KOPT-K1 (cell line): ENCODE data around the gene GRID2IP.
"Not testable (repeated sequence)": the region's sequence is repeated elsewhere in the genome, so short reads cannot be mapped to it uniquely, and the experiment has no call there.

Experiments
- H3K27ac ChIP-seq: fragments of 200-600 bp; sonication (generic); 2 replicates; pipeline ENCODE4 v1.5.1; 2016; ENCODE audit warnings: antibody characterized with exemption, mild to moderate bottlenecking, low read depth, low read length; ENCODE audit not compliant: poor library complexity, severe bottlenecking
- H3K36me3 ChIP-seq: fragments of 200-600 bp; sonication (generic); 2 replicates; pipeline ENCODE4 v1.5.1; 2017; ENCODE audit warnings: antibody characterized with exemption, mild to moderate bottlenecking, low read length, moderate library complexity; ENCODE audit not compliant: insufficient read depth
- H3K9me3 ChIP-seq: fragments of 200-600 bp; sonication (generic); 2 replicates; pipeline ENCODE4 v1.5.1; 2017; ENCODE audit warnings: antibody characterized with exemption, low read length, mild to moderate bottlenecking; ENCODE audit not compliant: insufficient read depth, poor library complexity, severe bottlenecking

The GRID2IP gene

GRCh38 chr7:6461946-6462550 lies 89.2 kb downstream of the GRID2IP start:
- H3K27ac ChIP-seq = no peak overlapping the region
- peaks cover 69% of the 10 kb centered on the region for H3K36me3 ChIP-seq
- no peaks in the 10 kb centered on the region for H3K9me3 ChIP-seq

DNA sequence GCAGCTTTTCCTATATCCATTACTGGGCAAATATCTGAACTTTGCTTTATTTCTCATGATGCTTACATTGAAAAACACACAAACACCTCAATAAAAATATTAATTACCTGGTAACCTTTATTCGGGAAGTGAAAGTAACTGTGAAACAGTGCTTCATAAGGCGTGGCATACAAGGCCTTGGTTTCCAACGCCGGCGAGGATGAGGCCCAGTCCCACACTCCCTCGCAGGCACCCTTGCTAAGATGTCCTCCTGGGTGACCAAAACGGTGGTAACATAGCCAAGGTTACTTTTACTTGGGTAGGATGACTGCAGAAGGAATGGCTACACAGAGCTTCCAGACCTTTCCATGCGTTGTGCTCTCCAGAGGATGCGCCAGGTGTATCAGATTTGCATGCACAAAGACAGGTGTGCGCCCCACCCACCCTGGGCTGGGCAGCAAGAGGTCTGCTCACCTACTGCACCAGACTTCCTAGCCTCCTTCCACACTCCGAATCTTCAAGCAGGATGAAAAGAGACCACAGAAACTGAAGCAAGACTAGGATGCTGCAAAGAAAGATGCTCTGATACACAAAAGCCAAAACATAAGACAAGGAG lies 90.2 kb downstream of the GRID2IP start:
- peaks cover 59% of the 10 kb centered on the region for H3K36me3 ChIP-seq
- no peak overlapping the region for H3K27ac ChIP-seq
- no peaks in the 10 kb centered on the region for H3K9me3 ChIP-seq

DNA sequence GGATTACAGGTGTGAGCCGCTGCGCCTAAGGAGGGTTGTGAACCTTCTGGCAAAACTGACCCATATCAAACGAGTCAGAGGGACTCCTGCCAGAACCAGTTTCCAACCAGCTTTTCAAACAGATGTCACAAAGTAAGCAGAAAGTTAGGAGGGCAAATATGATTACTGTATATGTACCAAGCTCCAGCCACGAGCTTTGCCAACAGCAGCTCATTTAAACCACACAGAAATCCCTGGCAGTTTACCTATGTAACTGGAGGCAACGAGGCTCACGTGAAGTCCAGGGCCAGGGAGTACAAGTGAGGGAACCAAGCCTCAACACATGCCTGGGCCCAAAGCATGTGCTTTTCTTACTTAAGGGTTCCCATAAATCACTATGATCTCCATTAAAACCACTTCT lies 91.0 kb downstream of the GRID2IP start:
- Histone ChIP-seq H3K9me3 (no peaks in the 10 kb centered on the region), H3K27ac (no peak overlapping the region), H3K36me3 (peaks cover 51% of the 10 kb centered on the region)

DNA sequence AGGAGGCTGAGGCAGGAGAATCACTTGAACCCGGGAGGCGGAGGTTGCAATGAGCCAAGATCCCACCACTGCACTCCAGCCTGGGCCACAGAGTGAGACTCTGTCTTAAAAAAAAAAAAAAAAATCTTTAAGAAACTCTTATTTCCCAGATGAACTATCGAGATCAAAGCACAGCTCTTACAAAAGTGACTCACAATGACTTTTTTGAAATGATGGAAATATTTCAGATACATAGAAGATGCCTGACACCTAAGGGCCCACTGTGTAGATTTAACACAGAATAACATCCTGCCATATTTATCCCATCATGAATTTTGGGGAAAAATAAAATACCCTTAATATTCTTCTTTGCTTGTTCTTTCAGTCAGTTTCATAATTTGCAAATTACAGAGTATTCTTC lies 92.6 kb downstream of the GRID2IP start:
- not testable (repeated sequence) for H3K9me3 ChIP-seq
- peaks cover 37% of the 10 kb centered on the region for H3K36me3 ChIP-seq

GRCh38 chr7:6453734-6454133 lies 97.5 kb downstream of the GRID2IP start:
- H3K27ac ChIP-seq = no peak overlapping the region
- H3K9me3 ChIP-seq = no peaks in the 10 kb centered on the region
- H3K36me3 ChIP-seq = no peaks in the 10 kb centered on the region

More for the DNA sequence above, 92.6 kb downstream of the GRID2IP start:
- not testable (repeated sequence) for H3K27ac ChIP-seq

- H3K36me3 ChIP-seq = no peaks in the 10 kb centered on the region
- no peaks in the 10 kb centered on the region for H3K9me3 ChIP-seq
- H3K27ac ChIP-seq = no peak overlapping the region
These were observed 100.0 kb downstream of the GRID2IP start for GRCh38 chr7:6451224-6451705.

GRCh38 chr7:6450591-6450990 lies 100.7 kb downstream of the GRID2IP start:
- H3K36me3 ChIP-seq, H3K27ac ChIP-seq, H3K9me3 ChIP-seq: not testable (repeated sequence)

- H3K27ac ChIP-seq, H3K9me3 ChIP-seq: not testable (repeated sequence)
- H3K36me3 ChIP-seq = peaks cover 12% of the 10 kb centered on the region
These were observed 101.4 kb downstream of the GRID2IP start for GRCh38 chr7:6449884-6450283.

GRCh38 chr7:6448943-6449543 lies 102.2 kb downstream of the GRID2IP start:
- H3K9me3 ChIP-seq = no peaks in the 10 kb centered on the region
- H3K36me3 ChIP-seq = peaks cover 21% of the 10 kb centered on the region
- no peak overlapping the region for H3K27ac ChIP-seq

GRCh38 chr7:6447581-6448199 lies 103.6 kb downstream of the GRID2IP start, which contains the start of gene DAGLB:
DAGLB (minus strand) TSS chr7:6447954; CDS start chr7:6447842, 112 bp downstream.
- no peaks in the 10 kb centered on the region for H3K9me3 ChIP-seq

More at GRCh38 chr7:6447581-6448199, 103.6 kb downstream of the GRID2IP start, which contains the start of gene DAGLB:
- peak within 1 kb of the TSS; percentile 65 for H3K27ac ChIP-seq
- peaks cover 34% of the 10 kb centered on the region for H3K36me3 ChIP-seq
